GM19240 (cell line): Measurements from ENCODE around the gene CCDC152.
"Not testable (repeated sequence)": the region's sequence is repeated elsewhere in the genome, so short reads cannot be mapped to it uniquely, and the experiment has no call there.

Experiments
- DNase-seq: peaks from one replicate; pipeline ENCODE4 v3.0.0; 2011; ENCODE audit warnings: low spot score; ENCODE audit not compliant: insufficient read length

The CCDC152 gene

DNA sequence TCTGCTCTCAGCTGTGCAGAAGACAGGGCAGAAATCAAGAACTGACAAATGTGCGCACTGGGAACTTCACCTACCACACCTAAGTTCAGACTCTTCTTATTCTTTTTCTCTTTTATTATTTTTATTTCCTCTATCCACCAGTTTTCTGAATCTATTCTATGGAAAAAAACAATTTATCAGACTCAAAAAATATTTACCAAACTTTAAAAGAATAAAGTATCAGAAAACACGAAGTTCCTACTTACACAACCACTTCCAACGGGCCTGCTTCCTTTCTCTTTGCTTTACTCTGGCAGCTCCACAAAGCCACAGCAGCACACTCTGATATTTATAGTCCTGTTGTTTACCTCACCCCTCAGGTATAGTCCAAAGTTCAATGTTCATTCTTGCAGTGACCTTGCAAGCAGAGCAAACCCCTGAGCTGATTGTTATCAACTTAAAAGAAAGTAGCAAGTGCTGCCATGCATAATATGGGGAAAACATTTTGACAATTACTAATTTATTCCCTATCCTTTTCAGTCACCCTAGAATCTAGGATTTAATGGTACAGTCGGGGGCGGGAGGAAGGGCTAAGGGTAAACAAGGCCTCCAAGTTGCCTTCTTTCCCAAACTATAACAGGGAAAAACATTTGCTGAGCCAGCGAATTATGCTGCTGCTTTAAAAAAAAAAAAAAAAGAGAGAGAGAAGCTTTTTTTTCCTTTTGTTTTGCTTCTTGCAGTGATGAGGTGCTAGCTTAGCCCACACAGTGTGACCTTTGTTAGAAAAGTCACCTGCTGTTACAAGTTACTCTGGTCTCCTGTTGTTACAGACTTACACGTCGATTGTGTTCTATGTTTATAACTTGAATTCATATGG lies 55.2 kb downstream of the CCDC152 start, which contains the start of gene SELENOP:
TSS of gene SELENOP (minus strand) at position 302 of the 856 bp plus-strand sequence. CDS start 3,539 bp downstream, outside the sequence.
- DNase-seq: no peak

DNA sequence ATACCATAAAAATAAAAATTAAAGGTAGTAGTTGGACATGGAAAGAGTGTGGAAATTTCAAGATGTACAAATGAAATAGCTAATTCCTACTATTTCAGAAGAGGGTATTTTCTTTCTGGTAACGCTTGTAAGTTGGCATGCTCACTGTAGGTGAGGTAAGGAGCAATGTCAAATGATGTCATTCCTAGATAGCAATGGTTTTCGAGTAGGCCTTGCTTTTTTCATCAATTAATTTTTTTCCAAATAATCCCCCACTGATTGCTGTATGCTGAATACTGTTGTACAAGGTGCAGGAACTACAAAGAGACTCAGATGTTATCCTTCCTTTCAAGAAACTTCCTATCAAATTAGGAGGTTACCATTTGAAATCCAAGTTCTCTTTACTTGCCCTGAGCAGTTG lies 56.0 kb downstream of the CCDC152 start:
- DNase-seq: no peak

DNA sequence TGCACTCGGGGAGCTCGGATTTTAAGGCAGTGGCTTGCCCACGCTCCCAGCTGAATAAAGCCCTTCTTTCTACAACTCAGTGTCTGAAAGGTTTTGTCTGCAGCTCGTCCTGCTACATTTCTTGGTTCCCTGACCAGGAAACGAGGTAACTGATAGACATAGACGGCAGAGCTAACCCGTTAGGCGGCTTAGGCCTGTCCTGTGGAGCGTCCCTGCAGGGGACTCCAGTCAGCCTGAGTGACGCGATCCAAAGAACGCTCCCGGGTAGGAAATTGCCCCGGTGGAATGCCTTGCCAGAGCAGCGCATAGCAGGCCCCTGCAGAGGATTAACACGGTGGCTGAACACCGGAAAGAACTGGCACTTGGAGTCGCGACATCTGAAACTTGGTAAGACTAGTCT lies 56.9 kb downstream of the CCDC152 start:
- DNase-seq: no peak

DNA sequence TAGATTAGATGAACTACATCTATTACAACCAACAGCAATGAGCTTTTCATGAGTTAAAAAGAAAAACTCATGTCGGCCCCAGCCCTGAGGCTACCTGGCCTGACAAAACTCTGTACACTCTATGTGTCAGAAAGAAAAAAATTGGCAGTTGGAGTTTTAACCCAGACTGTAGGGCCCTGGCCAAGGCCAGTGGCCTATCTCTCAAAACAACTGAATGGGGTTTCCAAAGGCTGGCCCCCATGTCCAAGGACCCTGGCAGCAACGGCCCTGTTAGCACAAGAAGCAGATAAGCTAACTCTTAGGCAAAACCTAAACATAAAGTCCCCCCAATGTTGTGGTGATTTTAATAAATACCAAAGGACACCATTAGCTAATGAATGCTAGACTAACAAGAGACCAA lies 59.9 kb downstream of the CCDC152 start:
- DNase-seq: not testable (repeated sequence)

DNA sequence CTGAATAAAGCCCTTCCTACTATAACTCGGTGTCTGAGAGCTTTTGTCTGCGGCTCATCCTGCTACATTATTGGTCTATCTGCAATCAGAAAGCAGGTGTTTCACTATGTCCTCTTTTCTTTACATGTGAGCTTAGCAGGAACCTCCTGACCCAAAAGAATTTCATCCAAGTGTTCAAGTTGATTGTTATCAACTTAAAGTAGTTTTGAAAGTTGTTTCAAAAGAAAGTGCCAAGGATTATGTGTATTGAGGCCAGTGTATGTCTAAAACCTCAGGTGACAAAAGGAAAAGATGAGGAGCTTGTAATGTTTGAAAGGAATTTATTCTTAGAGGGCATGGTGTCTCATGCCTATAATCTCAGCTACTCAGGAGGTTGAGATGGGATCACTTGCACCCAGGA lies 63.1 kb downstream of the CCDC152 start:
- no peak for DNase-seq

DNA sequence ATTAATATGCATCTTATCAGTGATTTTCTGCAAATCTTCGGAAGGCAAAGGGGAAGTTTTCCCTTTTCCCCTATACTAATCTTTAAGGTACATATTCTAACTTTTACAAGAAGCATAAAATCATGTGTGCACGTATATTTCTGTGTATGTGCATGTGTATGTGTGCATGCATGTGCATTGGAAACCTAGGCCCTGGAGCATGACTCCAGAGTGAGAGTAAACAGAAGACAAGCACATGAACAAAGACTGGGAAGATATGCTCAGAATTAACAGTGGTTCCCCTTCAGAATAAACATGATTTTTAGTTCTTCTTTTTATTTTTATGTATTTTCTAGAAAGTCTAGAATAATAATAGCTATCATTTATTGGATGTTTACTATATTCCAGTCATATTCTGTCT lies 65.9 kb downstream of the CCDC152 start:
- DNase-seq: no peak

DNA sequence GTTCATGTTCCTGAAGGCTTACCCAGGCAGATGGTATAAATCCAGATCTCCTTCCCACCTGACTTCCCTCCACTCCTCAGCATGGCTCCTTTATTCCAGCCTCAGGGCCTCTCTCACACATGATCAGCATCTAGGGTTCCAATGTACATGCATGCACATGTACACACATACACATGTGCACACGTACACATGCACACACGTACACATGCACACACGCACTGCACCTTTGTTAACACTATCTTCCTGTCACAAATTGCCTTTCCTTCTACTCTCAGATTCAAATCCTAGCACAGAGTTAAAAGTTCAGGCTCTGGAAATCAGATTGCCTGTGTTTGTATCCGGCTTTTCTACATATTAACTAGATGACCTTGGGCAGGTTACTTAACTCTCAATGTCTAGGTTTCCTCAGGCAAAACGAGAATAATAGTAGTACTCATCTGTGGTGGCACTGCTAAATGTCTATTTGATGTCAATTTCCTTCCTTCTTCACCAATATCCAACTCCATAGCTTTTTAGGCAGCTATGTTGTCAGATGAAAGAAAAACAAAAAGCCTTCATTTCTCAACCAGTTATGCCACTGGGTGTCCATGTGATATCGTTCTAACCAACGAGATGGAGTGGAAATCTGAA lies 67.8 kb downstream of the CCDC152 start:
- no peak for DNase-seq

DNA sequence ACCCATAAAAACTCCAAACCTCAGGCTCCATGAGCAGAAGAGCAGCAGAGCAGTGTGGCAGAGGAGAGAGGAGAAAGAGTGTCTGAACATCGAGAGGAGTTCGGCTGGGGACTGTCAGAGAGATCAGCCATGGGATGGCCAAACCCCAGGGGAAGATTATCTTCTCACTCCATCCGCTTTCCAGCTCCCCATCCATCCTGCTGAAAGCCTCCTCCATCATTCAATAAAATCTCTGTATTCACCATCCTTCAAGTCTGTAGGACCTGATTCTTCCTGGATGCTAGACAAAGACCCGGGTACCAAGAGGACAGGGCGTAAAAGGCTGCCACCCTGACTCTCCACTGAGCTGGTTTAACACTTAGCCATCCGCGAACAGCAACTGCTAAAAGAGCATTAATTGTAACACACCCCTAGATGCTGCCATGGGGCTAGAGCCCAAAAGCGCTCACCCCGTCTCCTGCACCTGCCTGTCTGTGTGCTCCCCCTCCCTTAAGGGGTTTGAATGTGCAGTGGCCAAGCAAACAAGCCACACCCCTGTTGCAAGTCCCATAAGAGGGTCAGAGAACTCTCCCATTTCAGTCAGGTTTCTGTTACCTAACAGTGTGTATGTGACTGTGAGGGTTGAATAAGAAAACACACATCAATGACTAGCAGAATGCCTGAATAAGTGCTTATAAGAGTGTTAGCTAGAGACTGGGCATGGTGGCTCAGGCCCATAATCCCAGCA lies 69.0 kb downstream of the CCDC152 start:
- DNase-seq: no peak

DNA sequence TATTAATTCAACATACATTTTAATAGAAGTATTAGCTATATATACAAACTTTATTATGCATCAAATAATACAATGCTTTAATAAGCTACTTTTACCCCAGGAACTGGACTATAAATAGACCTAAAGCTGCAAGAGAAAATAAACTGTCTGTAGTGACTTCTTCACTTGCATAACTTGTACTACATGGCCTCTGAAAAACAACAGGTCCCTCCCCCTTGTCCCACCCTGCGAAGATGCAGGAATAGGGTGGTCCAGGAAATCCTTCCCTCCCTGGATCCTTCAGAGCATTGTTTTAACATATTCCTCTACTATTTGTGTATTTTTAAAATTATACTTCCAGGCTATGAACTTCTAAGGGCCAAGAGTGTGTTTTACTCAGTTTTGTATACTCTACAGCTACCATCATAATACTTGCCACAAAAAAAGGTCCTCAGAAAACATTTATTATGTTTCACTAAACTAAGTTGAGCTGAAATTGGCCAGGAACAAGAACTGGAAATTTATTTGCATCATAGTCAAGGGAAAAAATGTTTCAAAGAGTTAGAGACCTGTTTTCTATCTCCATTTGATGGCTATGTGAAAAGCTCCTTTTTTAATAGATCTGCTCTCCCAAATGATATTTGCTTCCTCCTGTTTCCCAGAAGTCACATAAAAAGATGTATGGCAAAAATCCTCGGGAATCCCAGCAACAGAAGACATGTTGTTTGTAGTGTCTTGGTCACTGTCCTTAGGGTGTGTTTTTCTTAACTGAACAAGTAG lies 70.3 kb downstream of the CCDC152 start:
- DNase-seq: no peak

DNA sequence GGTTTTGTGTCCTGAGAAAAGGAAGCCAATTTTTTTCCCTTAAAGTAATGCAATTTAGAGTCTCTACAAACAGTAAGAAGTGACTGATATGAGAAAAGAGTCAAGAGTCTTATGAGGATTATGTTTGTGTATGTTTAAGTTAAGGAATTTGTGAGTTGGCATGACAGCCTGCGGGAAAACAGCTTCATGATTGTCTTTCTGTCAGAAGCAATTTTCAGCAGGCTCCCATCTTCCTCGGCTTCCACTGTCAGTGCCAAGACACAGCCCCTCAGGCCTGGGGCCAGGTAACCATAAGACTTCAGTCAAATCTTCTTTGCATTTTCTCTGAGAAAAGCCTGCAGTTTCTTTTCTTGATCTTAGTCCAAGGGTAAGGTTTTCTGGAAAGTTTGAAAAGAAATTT lies 72.1 kb downstream of the CCDC152 start:
- no peak for DNase-seq

DNA sequence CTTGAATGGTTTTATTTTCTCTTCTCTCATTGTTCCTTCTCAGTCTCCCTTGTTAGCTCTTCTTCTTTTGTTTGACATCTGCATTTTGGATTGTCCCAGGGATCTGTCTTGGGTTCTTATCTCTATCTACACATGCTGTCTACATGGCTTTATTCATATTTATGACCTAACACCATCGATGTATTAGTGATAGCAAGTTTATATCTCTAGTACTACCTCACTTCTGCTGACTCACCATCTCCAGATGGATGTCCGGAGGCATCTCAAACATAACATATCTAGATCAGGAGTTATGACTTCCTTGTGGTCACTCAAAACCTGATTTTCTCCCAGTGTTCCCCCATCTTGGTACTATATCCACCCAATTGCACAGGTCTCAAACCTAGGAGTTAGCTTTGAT lies 74.3 kb downstream of the CCDC152 start:
- DNase-seq: no peak

DNA sequence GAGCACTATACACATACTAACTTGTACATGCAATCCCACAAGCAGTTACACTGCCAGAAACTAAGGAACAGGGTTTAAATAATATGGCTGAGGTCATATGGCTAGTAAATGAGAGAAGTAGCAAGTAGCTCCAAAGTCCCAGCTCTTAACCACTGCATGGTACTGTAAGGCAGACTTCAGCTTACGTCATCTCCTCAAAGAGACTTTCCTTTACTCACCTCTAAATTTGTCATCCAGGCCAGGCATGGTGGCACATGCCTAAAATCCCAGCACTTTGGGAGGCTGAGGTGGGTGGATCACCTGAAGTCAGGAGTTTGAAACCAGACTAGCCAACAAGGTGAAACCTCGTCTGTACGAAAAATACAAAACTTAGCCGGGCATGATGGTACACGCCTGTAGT lies 75.4 kb downstream of the CCDC152 start:
- DNase-seq: no peak

DNA sequence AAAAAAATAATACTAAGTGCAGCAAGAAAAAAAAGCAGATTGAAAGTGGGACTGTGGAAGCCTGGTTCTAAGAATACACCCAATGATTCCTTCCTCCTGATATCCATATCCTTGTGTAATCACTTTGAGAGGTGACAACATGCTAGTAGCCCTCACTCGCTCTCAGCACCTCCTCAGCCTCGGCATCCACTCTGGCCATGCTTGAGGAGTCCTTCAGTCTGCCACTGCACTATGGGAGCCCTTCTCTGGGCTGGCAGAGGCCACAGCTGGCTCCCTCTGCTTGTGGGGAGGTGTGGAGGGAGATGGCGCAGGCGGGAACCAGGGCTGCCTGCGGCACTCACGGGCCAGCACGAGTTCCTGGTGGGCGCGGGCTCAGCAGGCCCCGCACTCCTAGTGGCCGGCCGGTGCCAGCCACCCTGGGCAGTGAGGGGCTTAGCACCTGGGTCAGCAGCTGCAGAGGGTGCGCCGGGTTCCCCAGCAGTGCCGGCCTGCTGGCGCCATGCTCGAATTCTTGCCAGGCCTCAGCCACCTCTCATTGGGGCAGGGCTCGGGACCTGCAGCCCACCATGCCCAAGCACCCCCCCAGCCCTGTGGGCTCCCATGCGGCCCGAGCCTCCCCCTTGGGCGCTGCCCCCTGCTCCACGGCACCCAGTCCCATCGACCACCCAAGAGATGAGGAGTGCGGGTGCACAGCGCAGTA lies 79.6 kb downstream of the CCDC152 start:
- DNase-seq: no peak

DNA sequence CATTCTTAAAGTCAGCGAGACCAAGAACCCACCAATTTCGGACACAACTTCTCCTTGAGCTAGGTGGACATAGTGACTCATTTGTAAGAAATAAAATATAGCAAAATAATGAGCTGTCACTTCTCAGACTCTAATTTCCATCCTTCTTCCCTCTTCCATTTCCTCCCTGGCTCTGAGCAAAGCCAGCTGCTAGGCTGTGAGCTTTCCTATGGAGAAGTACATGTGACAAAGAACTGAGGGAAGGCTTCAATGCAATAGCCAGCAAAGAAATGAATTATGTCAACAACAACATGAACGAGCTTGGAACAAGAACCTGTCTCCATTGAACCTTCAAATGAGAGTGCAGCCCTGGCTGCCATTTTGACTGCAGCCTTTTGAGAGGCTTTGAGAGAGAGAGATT lies 81.0 kb downstream of the CCDC152 start:
- DNase-seq: no peak

DNA sequence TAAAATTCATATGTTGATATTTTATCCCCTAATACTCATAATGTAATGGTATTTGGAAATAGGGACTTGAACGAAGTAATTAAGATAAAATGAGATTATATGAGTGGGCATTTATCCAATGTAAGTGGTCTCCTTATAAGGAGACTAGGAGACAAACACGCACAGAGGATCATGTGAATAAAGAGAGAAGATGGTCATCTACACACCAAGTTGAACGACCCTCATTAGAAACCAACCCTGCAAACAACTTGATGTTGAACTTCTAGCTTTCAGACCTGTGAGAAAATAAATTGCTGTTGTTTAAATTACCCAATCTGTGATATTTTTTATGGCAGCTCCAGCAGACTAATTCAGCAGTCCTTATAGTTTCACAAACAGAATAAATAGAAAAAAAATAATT lies 82.6 kb downstream of the CCDC152 start:
- DNase-seq: no peak

DNA sequence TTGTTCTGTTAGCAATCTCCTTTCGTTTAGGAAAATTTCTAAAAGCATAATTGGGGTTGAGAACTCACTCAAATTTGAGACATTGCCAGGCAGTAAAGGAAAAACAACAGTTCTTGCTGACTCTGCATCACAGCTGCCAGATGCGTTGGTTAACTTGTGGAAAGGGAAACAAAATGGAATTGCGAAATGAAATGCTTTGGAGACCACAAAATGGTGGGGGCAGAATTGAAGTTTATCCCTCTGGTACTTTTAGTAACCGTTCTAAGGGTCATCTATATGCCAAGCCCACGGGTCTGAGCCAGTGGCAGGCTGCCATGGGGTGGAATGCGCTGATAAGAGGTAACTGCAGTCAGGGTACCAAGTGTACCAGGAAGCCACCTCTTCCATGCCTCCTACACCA lies 83.7 kb downstream of the CCDC152 start:
- no peak for DNase-seq

DNA sequence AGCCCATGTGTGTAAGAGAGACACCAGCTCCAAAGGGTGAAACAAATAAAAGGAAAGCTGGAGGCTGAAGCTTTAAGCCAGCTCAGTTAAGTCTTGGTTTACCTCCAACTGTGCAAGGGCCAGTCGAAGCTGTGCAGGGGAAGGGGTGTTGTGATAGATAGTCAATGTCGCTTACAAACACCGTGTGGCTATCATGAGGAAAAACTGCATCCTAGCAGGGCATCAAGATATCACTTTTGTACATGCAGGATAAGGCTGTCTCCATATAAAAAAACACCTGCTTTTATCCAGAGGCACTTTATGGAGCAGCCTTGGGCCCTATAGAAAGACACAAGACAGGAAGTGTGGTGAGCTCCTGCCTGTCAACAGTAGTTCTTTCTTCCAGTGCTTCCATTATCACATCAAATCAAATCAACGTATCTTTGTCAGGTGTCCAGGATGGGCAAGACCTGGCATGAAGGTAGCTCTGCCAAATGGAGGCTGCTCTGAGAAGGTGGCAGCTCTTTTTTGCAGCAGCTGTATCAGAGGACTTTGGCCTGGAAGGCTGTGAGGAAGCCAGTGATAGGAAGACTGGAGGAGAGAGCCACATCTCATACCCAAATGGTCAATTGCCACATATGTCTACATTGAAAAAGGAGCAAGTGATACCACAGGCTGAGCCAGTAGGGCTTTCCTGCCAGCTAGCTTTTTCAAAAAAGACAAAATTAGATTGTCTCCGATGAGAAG lies 84.4 kb downstream of the CCDC152 start:
- DNase-seq: no peak

DNA sequence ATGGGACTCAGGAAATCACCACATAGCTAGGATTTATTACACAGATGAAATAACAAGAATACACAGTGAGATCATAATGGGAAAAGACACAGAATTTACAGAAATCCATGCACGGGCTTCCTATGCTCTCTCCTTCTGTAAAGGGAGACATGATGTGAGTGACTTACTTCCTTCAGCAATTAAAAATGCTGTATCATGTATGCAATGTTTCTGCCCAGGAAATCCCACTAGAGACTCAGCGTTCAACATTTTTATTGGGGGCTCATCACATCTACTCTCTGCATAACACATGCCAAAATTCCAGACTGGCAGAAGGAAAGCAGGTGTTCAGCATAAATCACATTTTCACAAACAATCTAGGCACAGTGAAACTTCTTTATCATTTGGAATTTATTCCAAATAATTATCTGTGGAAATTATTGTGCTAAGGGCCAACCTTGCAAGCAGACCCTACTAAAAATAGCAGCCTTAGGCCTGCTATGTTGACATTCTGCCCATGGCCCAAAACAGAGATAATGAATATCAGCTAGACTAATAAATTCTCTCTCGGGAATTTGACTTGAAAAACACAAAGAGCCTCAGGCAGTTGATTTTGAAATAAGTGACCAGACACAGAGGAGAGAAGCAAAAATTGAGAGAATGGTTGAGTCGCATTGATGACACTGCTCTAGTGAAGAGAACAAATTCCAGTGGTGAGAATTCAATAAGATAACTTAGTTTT lies 86.5 kb downstream of the CCDC152 start:
- DNase-seq: no peak

DNA sequence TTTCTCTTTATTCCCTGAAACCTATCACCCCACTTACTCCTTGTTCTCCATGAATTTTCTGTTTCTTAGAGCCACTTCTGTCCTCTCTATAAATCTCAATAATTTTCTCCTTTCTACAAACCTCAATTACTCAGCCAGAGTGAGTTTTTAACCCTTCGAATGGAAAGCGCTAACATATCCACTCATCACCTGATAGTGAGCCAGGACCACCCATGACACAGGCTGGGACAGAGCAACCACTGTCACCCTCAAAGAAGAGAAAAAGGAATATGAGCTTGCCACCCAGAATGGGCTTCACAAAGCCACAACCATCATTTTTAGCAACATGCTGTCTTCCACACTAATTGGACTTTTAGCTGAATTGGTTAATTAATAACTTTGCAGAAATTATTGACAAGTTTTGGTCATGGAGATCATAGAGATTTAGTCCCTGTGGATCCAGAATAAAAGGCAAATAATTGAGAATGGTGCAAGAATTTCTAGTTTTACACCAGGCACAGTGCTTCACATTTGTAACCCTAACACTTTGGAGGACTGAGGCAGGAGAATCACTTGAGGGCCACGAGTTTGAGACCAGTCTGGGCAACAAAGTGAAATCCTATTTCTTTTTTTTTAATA lies 87.2 kb downstream of the CCDC152 start:
- DNase-seq: no peak
